Fibroblast of pulmonary artery (primary cell): ENCODE measurements around the gene RBCK1.

Experiments used
- DNase-seq: peaks from one replicate; pipeline ENCODE4 v3.0.0-alpha.2; 2010; ENCODE audit warnings: low read depth
- H3K4me3 ChIP-seq: replicated peaks from 2 replicates; pipeline ENCODE4 v1.5.1; 2011; ENCODE audit warnings: low read depth, mild to moderate bottlenecking, control low read depth, low read length, moderate library complexity
- TF ChIP-seq, protein P1 (sequence below): IDR thresholded peaks from 2 replicates; pipeline ENCODE4 v1.5.1; 2011; ENCODE audit warnings: mild to moderate bottlenecking, control low read depth, low read length, inconsistent platforms; ENCODE audit errors: missing control alignments

RBCK1 gene

DNA sequence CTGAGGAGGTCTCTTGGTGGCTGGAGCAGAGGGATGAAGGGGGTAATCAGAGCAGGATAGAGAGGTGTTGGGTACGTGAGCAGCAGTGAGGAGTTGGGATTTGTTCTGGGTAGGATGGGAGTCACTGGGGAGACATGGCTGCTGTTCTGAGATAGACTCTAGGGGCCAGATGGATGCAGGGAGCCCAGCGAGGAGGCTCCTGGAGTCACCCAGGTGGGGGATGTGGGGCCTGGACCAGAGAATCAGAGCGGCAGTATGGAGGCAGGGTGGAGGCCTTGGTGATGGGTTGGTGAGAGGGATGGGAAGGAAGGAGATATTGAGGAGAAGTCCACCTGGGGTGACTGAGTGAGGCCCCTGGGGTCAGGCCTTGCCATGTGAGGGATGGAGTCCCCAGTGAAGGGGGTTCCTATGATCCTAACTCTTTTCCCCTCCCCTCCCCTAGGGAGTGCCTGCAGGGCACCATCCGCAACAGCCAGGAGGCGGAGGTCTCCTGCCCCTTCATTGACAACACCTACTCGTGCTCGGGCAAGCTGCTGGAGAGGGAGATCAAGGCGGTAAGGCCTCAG is 13.7 kb downstream of the RBCK1 start:
- no peak overlapping the region for H3K4me3 ChIP-seq
- no peak for DNase-seq
- TF ChIP-seq, protein P1, sequence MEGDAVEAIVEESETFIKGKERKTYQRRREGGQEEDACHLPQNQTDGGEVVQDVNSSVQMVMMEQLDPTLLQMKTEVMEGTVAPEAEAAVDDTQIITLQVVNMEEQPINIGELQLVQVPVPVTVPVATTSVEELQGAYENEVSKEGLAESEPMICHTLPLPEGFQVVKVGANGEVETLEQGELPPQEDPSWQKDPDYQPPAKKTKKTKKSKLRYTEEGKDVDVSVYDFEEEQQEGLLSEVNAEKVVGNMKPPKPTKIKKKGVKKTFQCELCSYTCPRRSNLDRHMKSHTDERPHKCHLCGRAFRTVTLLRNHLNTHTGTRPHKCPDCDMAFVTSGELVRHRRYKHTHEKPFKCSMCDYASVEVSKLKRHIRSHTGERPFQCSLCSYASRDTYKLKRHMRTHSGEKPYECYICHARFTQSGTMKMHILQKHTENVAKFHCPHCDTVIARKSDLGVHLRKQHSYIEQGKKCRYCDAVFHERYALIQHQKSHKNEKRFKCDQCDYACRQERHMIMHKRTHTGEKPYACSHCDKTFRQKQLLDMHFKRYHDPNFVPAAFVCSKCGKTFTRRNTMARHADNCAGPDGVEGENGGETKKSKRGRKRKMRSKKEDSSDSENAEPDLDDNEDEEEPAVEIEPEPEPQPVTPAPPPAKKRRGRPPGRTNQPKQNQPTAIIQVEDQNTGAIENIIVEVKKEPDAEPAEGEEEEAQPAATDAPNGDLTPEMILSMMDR = no peak

DNA sequence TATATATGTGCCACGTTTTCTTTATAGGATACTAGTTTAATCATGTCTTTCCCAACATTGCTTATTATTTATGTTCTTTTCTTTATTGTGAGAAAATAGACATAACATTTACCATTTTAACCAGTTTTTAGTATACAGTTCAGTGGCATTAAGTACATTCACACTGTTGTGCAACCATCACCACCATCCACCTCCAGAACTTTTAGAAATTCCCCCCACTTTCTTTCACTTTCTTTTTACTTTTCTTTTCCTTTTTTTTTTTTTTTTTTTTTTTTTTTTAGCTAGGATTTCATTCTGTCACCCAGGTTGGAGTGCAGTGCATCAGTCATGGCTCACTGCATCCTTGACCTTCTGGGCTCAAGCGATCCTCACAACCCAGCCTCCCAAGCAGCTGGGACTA is 18.5 kb downstream of the RBCK1 start:
- H3K4me3 ChIP-seq = no peak overlapping the region
- DNase-seq = no peak
- TF ChIP-seq, protein P1 = no peak

DNA sequence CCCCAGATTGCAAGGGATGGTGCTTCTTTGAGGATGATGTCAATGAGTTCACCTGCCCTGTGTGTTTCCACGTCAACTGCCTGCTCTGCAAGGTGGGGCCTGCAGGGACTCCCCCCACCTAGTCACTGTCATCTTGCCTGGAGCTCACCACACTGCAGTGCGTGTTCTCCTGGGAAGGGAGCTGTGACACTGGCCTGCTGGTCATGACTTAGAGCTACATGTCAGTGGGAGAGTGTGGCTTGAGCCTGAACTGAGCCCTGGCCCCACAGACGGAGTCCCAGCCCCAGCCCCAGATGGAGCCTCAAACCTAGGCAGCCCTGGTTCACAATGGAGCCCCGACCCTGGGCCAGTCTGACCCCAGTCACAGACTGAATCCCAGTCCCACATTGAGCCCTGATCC is 19.3 kb downstream of the RBCK1 start:
- TF ChIP-seq, protein P1 = no peak
- no peak overlapping the region for H3K4me3 ChIP-seq
- no peak for DNase-seq

DNA sequence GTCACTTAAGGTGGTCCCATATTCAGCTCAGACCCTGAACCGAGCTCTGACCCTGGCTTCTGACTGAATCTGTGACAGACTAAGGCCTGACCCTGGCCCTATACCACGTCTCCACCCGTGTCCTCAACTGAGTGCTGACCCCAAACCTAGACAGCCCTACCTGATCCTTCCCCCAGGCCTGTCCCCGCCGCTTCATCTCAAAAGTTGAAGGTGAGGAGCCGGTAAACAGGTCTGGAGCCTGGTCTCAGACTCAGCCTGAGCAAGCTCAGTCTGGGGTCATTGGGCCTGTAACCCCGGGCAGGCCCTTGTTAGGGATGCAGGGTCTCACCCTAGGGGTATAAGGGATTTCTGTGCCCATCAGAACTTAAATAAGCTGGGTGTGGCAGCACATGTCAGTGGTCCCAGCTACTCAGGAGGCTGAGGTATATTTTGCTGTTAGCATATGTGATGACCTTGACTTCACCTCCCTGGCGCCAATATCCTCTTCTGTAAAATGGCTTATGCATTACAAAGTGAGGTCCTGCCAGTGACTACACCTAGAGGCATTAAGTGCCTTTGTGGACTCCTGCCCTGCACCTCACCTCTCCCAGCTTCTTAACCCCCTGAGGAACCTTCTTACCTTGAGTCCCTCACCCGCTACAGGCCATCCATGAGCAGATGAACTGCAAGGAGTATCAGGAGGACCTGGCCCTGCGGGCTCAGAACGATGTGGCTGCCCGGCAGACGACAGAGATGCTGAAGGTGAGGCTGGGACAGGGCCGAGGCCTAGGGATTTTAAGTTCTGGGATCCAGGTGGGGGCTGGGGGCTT is 20.0 kb downstream of the RBCK1 start:
- TF ChIP-seq, protein P1 = no peak
- H3K4me3 ChIP-seq = no peak overlapping the region
- DNase-seq = no peak

DNA sequence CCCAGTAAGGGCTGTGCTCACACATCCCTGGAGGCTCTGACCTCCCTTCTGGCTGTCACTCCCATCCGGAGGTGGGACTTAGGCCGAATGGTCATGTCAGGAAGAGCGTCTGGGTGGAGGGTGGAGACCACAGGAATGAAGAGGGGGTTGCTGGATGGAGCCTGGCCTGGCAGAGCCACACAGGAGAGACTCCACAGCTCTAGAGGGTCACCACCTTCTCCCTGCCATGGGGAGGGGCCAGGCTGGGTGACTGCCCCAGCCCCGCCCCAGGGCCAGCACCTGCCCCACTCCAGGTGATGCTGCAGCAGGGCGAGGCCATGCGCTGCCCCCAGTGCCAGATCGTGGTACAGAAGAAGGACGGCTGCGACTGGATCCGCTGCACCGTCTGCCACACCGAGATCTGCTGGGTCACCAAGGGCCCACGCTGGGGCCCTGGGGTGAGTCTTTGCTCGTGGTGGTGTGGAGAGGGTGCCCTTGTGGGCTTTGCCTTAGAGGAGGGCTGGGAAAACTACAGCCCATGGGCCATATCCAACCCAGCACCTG is 20.6 kb downstream of the RBCK1 start:
- H3K4me3 ChIP-seq = no peak overlapping the region
- TF ChIP-seq, protein P1 = no peak
- DNase-seq = no peak

DNA sequence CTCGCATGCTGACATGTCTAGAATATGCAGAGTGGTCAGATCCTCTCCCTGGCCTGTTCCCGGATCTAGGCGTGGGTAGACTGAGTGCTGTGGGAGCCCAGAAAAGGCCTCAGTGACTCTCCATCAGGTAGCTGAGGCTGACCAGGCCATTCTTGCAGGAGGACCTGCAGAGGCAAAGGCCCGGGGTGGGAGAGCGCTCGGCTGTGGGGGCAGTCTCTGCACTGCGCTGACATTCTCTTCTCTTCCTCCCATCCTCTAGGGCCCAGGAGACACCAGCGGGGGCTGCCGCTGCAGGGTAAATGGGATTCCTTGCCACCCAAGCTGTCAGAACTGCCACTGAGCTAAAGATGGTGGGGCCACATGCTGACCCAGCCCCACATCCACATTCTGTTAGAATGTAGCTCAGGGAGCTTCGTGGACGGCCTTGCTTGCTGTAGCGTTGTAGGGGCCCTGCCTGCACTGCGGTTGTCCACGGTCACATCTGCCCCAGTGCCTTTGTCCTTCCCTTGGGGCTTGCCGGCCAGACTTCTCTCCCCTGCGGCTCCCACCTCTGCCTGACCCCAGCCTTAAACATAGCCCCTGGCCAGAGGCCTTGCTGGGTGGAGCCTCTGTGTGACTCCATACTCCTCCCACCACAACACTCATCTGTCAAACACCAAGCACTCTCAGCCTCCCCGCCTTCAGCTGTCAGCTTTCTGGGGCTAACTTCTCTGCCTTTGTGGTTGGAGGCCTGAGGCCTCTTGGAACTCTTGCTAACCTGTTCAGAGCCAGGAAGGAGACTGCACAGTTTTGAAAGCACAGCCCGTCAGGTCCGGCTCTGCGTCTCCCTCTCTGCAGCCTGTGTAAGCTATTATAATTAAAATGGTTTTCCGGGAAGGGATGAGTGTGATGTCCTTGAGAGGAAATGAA is 22.2 kb downstream of the RBCK1 start:
- H3K4me3 ChIP-seq = no peak overlapping the region
- DNase-seq = no peak
- TF ChIP-seq, protein P1 = no peak
